Measurements from ENCODE around the gene MOB2. TPM values are rescaled to one million over a fixed set of nuclear protein-coding genes. Genes with fewer than 3 reads are reported as not detected.
A peak's percentile ranks its signal among the peaks of the same experiment; 100 is the strongest.

Gene MOB2
- total RNA-seq, 1 donor from 2014 or later: 48.7 TPM

DNA sequence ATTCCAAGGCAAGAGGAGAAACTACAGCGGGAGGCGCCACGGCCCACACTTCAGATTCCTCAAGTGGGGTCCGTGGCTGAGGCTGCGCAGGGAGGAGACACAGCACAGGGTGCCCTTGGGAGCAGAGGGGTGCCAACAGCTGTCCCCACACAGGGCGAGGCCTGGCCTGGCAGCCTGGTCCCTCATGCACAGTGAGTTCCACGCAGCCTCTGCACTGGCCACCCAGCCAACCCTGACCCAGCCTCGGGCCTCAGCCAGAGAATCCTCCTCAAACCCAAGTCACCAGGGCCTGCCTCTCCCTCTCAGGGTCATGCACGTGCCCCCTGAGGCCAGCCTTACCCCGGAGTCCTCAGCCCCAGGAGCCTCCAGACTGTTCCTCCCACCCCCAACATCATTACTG lies 22.4 kb upstream of the MOB2 start:
- ATAC-seq (no peak), DNase-seq (ENCODE audit: missing footprints) (peak; percentile 53)
- intact Hi-C loops (cut with DNase I): loop anchor here (2.0 to 5.0 kb wide), 2 partner anchors 20 to 232 kb away; no protein-coding TSS in a partner anchor

DNA sequence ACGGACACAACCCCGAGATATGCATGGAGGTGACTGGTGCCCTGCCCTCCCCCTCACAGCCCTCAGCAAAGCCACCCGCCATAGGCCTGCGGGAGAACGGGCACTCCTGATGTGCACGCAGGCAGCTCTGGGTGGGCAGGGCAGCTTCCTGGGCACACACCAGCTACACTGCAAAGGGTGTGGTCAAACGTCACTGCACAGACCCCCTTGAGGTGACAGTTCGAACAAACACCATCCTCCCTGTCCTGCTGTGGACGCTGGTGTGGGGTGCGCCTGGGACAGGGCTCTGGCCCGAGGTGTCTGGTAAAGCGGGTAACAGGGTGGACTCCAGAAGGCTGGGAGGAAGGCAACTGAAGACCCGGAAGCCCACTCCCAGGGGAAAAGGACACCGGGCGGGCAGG lies 21.9 kb upstream of the MOB2 start:
- DNase-seq (ENCODE audit: missing footprints) (peak; percentile 48), ATAC-seq (no peak)
- intact Hi-C loops (cut with DNase I): loop anchor here (2.0 to 5.0 kb wide), 2 partner anchors 20 to 231 kb away; no protein-coding TSS in a partner anchor

DNA sequence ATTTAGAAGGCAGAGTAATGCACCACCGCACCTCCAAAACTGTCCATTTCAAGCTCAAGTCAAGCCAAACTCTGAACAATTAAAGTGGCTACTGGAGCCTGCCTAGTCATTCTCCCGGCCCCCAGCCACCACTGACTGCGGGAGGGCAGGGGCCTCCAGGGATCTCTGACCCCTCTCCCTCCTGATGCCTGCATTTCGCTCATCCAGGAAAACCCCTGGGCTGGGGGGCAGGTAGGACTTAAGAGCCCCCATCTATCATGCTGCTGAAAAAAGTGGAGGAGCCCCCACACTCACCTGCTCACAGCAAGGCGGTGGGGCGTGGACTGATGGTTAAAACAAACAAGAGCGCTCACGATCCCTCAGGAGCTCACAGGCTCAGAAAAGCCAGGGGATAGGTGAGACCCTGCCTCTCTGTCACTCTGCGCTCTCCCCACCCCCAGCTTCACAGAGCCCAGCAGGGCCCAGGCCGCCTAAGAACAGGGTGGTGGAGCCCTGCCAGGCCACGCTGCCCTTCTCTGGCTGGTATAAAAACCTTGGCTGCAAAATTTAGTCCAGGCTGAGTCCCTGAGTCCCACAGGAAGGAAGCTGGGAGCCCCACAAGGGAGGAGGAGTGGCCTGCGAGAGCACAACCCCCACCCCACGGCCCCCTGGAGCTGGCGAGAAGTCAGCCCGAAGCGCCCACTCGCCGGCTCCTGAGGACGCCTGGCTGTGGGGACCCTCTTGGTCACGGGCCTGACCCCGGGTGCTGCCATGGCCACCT lies 21.0 kb upstream of the MOB2 start:
- intact Hi-C loops (cut with DNase I): loop anchor here (2.0 to 5.0 kb wide), 2 partner anchors 21 to 230 kb away; no protein-coding TSS in a partner anchor
- DNase-seq (ENCODE audit: missing footprints): peak; percentile 71
- peak; percentile 51 for ATAC-seq

DNA sequence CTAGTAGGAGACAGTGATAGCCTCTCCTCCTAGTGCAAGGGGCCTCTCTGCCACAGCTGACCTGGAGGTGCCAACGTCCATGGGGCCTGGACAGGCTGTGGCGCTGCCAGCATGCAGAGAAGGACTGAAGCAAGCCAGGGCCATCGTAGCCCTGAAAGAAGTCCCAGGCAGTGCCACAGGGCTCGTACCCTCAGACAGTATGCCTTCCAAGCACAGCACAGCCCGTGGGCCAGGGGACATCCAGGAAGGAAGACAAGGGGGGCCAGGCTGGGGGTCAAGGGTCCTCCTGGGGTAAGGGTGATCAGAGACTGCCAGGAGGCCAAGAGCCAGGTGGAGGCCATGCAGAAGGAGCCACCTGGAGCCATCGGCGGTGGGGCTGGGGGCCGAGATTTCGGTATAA lies 20.4 kb upstream of the MOB2 start:
- intact Hi-C loops (cut with DNase I): loop anchor here (1.0 to 5.0 kb wide), 2 partner anchors 25 to 230 kb away; no protein-coding TSS in a partner anchor
- ATAC-seq (no peak), DNase-seq (ENCODE audit: missing footprints) (peak; percentile 62)

DNA sequence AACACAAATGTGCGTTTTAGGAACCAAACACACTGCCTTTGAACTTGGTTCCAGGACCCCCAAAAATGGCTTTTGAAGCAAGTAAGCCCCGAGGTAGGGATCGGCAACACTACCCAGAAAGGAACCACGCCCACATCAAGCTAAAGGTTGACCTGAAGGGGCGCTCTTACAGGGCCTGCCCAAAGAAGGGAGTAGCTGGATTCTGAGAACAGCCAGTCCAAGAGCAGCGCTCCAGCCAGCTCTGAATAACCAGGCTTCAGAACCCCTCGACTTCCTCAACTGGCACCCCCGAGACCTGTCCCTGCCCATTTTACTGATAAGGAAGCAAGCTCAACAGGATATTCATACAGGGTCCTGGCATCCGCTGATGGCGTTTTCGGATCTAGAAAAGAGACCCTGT lies 18.9 kb upstream of the MOB2 start:
- DNase-seq (ENCODE audit: missing footprints) (peak; percentile 18), ATAC-seq (no peak)
- intact Hi-C loops (cut with DNase I): loop anchor here (5.0 kb wide), 1 partner anchor 228 kb away; no protein-coding TSS in a partner anchor

DNA sequence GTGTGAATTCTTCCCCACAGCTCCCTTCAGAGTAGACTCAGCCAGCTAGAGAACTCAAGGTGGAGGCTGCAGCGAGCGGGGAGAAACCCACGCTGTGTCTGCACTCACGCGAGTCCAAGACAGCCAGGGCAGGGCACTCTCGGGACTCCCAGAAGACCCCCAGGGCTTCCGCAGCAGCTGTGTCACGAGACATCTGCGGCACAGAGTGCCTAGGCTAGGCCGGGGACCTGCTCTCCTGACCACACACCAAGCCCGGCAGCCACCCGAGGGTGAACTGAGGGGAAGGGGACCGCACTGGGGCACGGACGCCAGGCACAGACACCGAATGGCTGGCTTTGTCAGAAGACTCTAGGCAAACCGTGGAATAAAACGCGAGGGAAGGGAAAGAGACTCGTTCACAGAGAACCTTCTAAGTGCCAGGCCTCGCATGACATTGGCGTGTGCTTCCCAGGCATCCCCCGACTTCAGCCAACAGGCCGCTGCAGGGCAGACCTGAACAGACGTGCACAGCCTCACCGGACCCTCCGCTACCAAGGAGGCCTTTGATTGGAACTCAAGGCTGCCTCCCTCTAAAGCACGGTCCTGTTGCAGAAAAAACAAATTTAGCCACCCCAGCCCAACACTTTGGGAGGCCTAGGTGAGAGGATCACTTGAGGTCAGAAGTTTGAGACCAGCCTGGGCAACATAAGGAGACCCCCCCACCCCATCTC lies 18.2 kb upstream of the MOB2 start:
- DNase-seq (ENCODE audit: missing footprints) (peak; percentile 41), ATAC-seq (no peak)
- intact Hi-C loops (cut with DNase I): loop anchor here (5.0 kb wide), 1 partner anchor 227 kb away; no protein-coding TSS in a partner anchor

DNA sequence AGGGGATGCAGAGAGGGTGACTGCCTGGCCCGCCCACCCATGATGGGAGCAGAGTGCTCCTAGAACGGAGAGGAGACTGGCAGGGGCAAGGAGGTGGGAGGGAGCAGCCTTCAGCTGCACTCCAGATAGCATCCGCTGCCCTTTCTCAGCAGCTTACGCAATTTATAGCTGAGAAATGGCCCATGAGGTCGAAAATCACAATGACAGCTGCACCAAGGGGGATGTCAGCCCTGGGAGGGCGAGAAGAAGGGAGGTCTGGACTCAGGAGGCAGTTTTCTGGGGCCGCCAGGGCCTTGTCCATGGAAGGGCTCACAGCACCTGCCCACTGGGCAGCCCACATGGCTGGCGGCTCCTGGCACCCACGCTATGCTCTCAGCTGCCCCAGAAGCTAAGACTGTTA lies 17.6 kb upstream of the MOB2 start:
- peak; percentile 60 for DNase-seq (ENCODE audit: missing footprints)
- intact Hi-C loops (cut with DNase I): no loop called here
- ATAC-seq: no peak

DNA sequence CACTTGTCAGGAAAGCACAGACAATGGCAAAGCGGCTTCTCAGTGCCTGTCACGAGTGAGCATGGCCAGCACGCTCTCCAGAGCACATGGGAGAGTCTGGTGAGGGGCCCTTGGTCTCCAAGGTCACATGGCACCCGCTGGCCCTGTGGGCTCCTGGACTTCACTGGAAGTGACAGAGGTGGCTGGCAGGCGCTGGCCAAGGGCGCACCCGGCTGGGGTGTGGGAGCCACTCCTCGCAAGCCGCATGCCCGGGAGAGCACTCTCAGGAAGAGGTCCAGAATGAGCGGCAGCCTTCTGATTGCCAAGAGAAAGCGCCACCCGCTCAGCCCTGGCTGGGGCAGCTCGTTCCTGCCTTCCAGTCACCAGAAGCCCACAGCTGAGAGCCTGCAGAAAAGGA lies 17.1 kb upstream of the MOB2 start:
- ATAC-seq (peak; percentile 66), DNase-seq (ENCODE audit: missing footprints) (peak; percentile 70)
- intact Hi-C loops (cut with DNase I): no loop called here

DNA sequence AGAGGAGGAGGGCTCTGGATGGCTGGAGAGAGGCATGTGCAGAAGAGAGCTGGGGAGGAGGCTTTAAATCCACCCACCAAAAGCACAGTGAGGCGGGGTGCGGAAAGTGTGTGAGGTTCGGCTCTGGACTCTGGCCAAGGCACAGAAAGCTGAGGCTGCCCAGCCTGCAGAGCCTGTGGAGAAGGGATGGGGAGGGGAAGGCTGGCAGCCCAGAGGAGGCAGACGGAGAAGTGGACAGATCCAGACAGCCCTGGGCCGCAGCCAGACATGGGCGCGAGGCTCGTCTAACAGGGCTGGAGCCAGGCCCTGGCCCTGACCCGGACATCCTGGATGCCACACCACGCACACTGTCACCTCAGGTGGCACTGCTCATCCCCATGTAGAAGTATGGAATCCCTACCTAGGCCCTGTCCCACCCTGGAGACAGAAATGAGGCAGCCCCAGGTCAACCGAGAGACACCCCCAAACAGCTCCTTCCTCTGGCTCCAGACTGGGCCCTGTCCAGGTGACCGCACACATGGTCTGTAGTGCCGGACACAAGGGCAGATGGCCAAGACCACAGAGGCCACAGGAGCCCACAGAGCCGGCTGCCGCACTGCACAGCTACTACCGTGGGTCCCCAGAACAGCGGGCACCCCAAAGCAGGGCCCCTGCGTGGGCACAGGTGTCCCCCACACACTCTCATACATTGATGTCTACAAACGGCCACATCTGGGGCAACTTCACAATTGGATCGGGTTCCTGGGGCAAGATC lies 16.6 kb upstream of the MOB2 start:
- ATAC-seq (peak; percentile 55), DNase-seq (ENCODE audit: missing footprints) (peak; percentile 74)
- intact Hi-C loops (cut with DNase I): no loop called here

DNA sequence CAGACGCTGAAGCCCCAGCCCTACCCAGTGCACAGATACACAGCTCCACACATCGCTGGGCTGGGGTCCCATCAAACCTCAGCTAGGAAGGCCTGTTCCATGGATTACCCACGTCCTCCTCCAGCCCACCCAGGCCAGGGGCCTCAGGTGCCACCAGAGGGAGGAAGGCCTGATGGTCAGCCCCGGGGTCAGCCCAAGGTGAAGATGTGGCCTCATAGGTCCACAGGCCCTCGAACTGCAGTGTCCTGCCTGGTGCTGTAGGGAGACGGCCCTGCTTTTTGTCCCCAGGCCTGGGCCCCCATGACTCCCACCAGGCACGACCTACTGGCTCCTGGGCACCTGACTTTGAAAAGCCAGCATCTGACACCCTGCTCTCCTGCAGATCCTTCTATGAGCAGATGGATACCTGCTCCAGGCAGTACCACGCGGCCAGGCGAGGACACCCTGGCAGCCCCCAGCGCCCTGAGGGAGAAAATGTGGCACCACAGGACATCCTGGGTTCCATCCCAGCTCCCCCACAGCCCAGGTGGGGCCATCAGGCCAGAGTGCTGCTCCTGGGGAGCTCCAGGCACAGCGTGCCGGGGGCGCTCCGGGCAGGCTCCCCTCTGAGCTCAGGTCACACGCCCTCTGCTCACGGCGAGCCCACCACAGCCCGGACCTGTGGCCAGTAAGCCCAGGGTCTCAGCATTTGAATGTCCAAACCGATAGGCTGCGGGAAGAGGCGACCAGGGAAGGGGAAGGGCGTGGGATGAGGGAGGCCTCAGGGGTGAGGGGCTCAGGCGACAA lies 15.8 kb upstream of the MOB2 start:
- ATAC-seq: no peak
- DNase-seq (ENCODE audit: missing footprints): peak; percentile 23
- intact Hi-C loops (cut with DNase I): no loop called here

DNA sequence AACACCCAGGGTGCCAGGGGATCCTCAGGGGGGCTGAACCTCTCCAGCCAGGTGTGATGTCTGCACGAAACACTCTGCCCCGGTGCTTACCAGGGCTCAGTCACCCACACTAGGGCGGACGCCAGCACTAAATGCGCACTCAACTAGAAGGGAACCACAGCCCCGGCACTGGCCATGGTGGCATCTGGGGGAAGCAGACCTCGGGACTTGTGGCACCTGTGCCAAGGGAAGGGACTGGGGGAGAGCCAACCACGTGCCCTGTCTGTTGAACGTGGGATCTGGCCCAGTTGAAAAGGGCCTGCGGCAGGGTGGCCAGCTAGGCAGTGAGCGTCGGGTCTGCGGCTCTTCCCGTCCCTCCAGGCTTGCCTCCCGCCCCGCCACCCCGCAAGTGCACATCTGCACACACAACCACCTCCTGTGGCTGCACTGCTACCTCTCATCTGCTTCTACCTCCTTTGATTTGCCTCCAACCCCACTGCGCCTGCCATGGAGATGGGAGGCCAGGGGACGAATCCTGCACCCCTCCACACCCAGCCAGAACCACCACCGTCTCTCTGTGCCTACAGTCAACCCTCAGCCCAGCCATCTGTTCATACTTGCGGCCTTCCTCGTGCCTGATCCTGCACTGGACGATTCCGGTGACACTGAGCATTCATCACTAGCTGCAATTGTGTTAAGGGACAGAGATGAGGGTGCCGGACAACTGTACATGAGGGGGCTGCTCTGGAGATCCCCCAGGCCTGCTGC lies 15.0 kb upstream of the MOB2 start:
- DNase-seq (ENCODE audit: missing footprints) (peak; percentile 72), ATAC-seq (peak; percentile 53)
- intact Hi-C loops (cut with DNase I): no loop called here

DNA sequence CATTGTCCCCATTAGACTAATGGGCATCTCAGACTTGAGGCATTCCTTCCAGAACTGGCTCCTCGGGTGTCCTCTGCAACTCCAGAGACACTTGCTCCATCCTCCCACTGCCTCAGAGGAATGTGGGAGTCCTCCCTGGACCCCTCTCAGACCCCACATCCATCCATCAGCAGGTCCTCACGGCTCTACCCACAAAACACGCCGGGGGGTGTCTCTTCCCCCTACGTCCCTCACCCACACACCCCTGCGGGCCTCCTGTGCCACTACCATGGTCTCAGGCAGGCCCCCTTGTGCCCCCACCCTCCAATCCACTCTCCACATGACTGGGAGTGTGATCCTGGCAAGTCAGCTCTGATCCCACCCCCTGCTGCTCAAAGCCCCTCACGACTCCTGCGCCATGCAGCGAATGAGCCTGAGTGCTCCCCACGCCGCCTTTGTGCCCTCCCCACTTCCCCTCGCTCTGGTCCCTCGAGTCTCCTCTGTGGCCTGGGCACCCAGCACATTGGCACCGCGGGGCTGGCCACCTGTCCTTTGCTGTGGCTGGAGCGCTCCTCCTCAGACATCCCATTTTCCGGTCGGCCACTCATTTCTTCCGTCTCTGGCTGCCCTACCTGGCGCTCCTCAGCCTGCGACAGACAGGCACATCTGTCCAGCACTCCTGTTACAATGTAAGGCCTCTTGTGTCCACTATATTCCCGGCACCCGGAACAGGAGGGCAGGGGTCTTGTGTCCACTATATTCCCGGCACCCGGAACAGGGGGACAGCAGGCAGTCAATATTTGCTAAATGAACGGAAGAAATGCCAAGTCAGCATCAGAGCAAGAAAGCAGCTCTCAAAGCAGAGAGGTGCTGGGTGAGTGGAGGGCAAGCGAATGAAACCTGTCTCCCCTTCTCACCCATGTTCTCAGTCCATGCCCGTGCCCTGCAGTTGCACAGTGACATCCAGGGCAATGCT lies 14.2 kb upstream of the MOB2 start:
- DNase-seq (ENCODE audit: missing footprints) (peak; percentile 15), ATAC-seq (no peak)
- intact Hi-C loops (cut with DNase I): no loop called here

DNA sequence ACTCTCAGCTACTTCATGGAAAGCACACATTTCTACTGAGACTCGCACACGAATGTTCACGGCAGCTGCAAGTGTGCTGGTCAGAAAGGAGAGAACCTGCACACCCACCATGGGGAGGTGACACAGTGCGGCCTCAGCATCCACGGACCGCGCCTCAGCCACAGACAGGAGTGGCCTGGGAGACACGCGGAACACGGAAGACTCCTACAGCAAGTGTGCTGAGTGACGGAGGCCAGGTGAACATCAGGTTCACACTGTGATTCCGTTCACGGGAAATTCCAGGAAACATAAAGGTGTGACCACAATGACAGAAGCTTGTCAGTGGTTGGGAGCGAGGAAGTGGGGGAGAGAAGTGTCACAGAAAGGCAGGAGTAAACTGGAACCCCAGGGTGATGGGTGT lies 13.3 kb upstream of the MOB2 start:
- DNase-seq (ENCODE audit: missing footprints) (peak; percentile 54), ATAC-seq (no peak)
- intact Hi-C loops (cut with DNase I): no loop called here

DNA sequence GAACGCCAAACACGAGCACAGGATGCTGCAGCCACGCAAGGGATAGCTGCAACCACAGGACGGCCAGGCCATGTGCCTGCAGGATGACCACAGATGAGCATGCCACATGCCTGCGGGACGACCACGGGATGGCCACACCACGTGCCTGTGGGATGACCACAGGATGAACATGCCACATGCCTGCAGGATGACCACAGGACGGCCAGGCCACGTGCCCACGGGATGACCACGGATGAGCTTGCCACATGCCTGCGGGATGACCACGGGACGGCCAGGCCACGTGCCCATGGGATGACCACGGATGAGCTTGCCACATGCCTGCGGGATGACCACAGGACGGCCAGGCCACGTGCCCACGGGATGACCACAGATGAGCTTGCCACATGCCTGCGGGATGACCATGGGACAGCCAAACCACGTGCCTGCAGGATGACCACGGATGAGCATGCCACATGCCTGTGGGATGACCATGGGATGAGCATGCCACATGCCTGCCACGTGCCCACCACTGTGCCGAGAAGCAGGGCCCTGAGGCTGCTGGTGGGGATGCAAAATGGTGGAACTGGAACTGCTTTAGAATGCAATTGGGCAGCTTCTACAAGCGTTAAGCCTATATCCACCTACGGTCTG lies 12.8 kb upstream of the MOB2 start:
- ATAC-seq (no peak), DNase-seq (ENCODE audit: missing footprints) (no peak)

DNA sequence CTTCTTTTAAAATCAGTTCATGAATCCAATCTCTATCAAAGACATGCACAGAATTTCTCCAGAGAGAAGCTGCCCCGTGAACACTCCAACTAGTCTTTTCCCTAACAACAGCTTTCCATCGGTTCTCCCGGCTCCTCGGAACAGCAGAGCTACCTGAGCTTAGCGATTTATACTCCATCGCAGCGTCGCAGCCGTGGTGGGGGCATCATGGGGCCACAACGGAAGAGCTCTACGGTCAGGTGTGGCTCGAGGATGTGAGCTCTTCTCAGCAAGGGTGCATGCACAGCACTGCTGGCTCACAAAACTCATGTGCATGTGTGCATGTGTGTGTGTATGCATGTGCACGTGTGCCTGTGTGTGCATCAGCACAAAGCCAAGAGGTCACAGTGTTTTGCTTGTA lies 11.7 kb upstream of the MOB2 start:
- intact Hi-C loops (cut with DNase I): no loop called here
- ATAC-seq (no peak), DNase-seq (ENCODE audit: missing footprints) (no peak)

More for the DNA sequence above, 12.8 kb upstream of the MOB2 start:
- intact Hi-C loops (cut with DNase I): no loop called here

DNA sequence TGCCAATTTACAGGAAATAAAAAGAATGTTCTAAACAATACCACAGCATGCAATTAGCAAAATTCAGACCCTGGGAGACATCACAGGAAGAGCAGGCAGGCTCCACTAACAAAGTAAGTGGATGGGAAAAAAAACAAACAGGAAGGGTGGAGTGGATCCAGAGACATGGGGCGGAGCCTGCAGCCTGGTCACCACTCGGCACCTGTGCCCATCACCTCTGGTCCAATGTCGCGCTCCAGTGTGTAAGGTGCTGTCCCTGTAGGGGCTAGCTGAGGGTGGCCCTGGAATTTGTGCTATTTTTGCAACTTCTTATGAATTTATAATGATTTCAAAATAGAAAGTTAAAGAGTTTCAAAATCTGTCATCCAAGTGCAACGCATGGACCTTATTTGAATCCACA lies 11.0 kb upstream of the MOB2 start:
- ATAC-seq: no peak
- intact Hi-C loops (cut with DNase I): no loop called here

More for the DNA sequence above, 11.0 kb upstream of the MOB2 start:
- no peak for DNase-seq (ENCODE audit: missing footprints)
